GM12878 (cell line): ENCODE results near the gene COL6A3. TPM values are rescaled to one million over a fixed set of nuclear protein-coding genes. Genes with fewer than 3 reads are reported as not detected.

Experiments
- ATAC-seq: fragments of 200-7000 bp; cut with Tn5 transposase; 3 replicates; pipeline ENCODE4 v1.9.1; 2020; ENCODE audit warnings: mild to moderate bottlenecking, moderate library complexity
- BruUV-seq: library from RNA; stranded (reverse); fragments of 400-500 nt; replicated peaks from 2 replicates; lab custom pipeline; 2021; lab: Mats Ljungman, UMichigan
- CTCF ChIA-PET: fragments of 300-600 bp; sonication (Branson Sonifier 250); formaldehyde crosslinking; extraction: SDS; loops from one replicate; lab custom pipeline; 2021; ENCODE audit warnings: inconsistent platforms; lab: Yijun Ruan, JAX
- POLR2A ChIA-PET: fragments of 350-600 bp; formaldehyde crosslinking; extraction: SDS; loops from one replicate; lab custom pipeline; 2021; ENCODE audit warnings: inconsistent platforms; lab: Charles Lee
- RAD21 ChIA-PET: fragments of 300-600 bp; sonication (Branson Sonifier 250); formaldehyde crosslinking; loops from one replicate; lab custom pipeline; 2023; ENCODE audit warnings: antibody characterized with exemption; ENCODE audit not compliant: unreplicated experiment; lab: Charles Lee
- SMC1A ChIA-PET: fragments of 300-600 bp; sonication (Branson Sonifier 250); formaldehyde crosslinking; loops from one replicate; lab custom pipeline; 2023; ENCODE audit not compliant: unreplicated experiment, uncharacterized antibody; lab: Charles Lee
- DNase-seq: peaks from one replicate; pipeline ENCODE4 v3.0.0-alpha.2; 2011; ENCODE audit warnings: low read depth, low spot score
- FAIRE-seq: peaks from 3 replicates; lab custom pipeline; 2011; peaks lifted over from hg19 to GRCh38; lab: Jason Lieb, UNC
- H2AFZ ChIP-seq: 2 replicates; pipeline ENCODE4 v1.6.0; 2011; ENCODE audit warnings: low read depth, low read length, control low read depth; ENCODE audit not compliant: control insufficient read depth
- H3K27ac ChIP-seq: 2 replicates; pipeline ENCODE4 v1.5.1; 2011; ENCODE audit warnings: control low read depth; ENCODE audit not compliant: control insufficient read depth, insufficient read depth
- H3K27me3 ChIP-seq, 2 experiments: replicated peaks in 1 of 2; 2 replicates each; pipeline versions ENCODE4 v1.6.0 to v1.6.1; 2011; ENCODE audit warnings: low read length in 1 of 2; ENCODE audit not compliant: control insufficient read depth in 2 of 2, insufficient read depth in 2 of 2
- H3K36me3 ChIP-seq, 2 experiments: 2 replicates each; pipeline ENCODE4 v1.5.1; 2011; ENCODE audit warnings: low read length in 1 of 2; ENCODE audit not compliant: control insufficient read depth in 2 of 2, insufficient read depth in 2 of 2
- H3K4me1 ChIP-seq: 2 replicates; pipeline ENCODE4 v1.6.1; 2011; ENCODE audit warnings: mild to moderate bottlenecking, low read length, moderate library complexity, mixed read lengths; ENCODE audit not compliant: control insufficient read depth, insufficient read depth
- H3K4me2 ChIP-seq: 2 replicates; pipeline ENCODE4 v1.6.0; 2011; ENCODE audit warnings: control low read depth; ENCODE audit not compliant: control insufficient read depth, insufficient read depth
- H3K4me3 ChIP-seq: fragments of 200-600 bp; sonication (generic); 2 replicates; pipeline ENCODE4 v1.5.1; 2016
- H3K79me2 ChIP-seq: 2 replicates; pipeline ENCODE4 v1.6.0; 2011; ENCODE audit warnings: low read length; ENCODE audit not compliant: control insufficient read depth, insufficient read depth
- H3K9ac ChIP-seq: 2 replicates; pipeline ENCODE4 v1.8.0; 2011; ENCODE audit warnings: low read length, control low read depth, mixed read lengths; ENCODE audit not compliant: control insufficient read depth, insufficient read depth
- H3K9me3 ChIP-seq: replicated peaks from 3 replicates; pipeline ENCODE4 v1.5.1; 2011; ENCODE audit warnings: mild to moderate bottlenecking, low read length; ENCODE audit not compliant: control insufficient read depth, insufficient read depth
- H4K20me1 ChIP-seq: 2 replicates; pipeline ENCODE4 v1.6.0; 2011; ENCODE audit not compliant: control insufficient read depth, insufficient read depth
- CBX5 ChIP-seq: sonication (generic); IDR thresholded peaks from 2 replicates; pipeline ENCODE4 v1.6.1; 2016; ENCODE audit warnings: low read depth, moderate library complexity, mild to moderate bottlenecking, inconsistent platforms
- CHD1 ChIP-seq: IDR thresholded peaks from 2 replicates; pipeline ENCODE4 v1.6.1; 2012; ENCODE audit warnings: low read depth, low read length, improper control_type of control experiment
- CREM ChIP-seq: IDR thresholded peaks from 2 replicates; pipeline ENCODE4 v1.6.1; 2014; ENCODE audit warnings: antibody characterized with exemption, low read depth
- EP300 ChIP-seq, 2 experiments: fragments of 150-350 bp in 1 of 2; IDR thresholded peaks; 2 replicates each; pipeline ENCODE4 v1.6.1; 2011 to 2012; ENCODE audit warnings: low read depth in 2 of 2, low read length in 2 of 2, borderline replicate concordance in 1 of 2, improper control_type of control experiment in 1 of 2, inconsistent platforms in 1 of 2; ENCODE audit not compliant: control insufficient read depth in 1 of 2
- ESRRA ChIP-seq: IDR thresholded peaks from 2 replicates; pipeline ENCODE4 v1.6.1; 2012; ENCODE audit warnings: mild to moderate bottlenecking, low read length, improper control_type of control experiment
- GATAD2B ChIP-seq: fragments of 450-650 bp; conservative IDR thresholded peaks from 2 replicates; pipeline ENCODE4 v1.6.1; 2017; ENCODE audit warnings: low read depth, mild to moderate bottlenecking, moderate library complexity
- KAT2A ChIP-seq: conservative IDR thresholded peaks from 2 replicates; pipeline ENCODE4 v1.6.1; 2011; ENCODE audit warnings: low read depth, low read length; ENCODE audit not compliant: control insufficient read depth
- MAX ChIP-seq: IDR thresholded peaks from 2 replicates; pipeline ENCODE4 v1.6.1; 2012; ENCODE audit warnings: low read depth, low read length, improper control_type of control experiment
- NFXL1 ChIP-seq: fragments of 450-650 bp; IDR thresholded peaks from 2 replicates; pipeline ENCODE4 v1.6.1; 2017; ENCODE audit warnings: antibody characterized with exemption, mild to moderate bottlenecking, borderline replicate concordance
- PAX5 ChIP-seq: IDR thresholded peaks from 2 replicates; pipeline ENCODE4 v1.6.1; 2011; ENCODE audit warnings: low read depth, low read length, borderline replicate concordance
- RB1 ChIP-seq: fragments of 450-650 bp; formaldehyde crosslinking; IDR thresholded peaks from 2 replicates; pipeline ENCODE4 v1.6.1; 2017; ENCODE audit warnings: mild to moderate bottlenecking, borderline replicate concordance
- RBBP5 ChIP-seq: fragments of 200-600 bp; sonication (generic); conservative IDR thresholded peaks from 2 replicates; pipeline ENCODE4 v1.6.1; 2016
- RFX5 ChIP-seq: IDR thresholded peaks from 2 replicates; pipeline ENCODE4 v1.6.1; 2011; ENCODE audit warnings: low read depth, low read length, improper control_type of control experiment
- SMARCA5 ChIP-seq: fragments of 450-650 bp; IDR thresholded peaks from 2 replicates; pipeline ENCODE4 v1.6.1; 2017; ENCODE audit warnings: mild to moderate bottlenecking
- TBL1XR1 ChIP-seq: IDR thresholded peaks from 2 replicates; pipeline ENCODE4 v1.6.1; 2012; ENCODE audit warnings: low read depth, low read length, improper control_type of control experiment
- TCF7 ChIP-seq: IDR thresholded peaks from 2 replicates; pipeline ENCODE4 v1.6.1; 2014; ENCODE audit warnings: antibody characterized with exemption, borderline replicate concordance
- ZNF384 ChIP-seq: IDR thresholded peaks from 2 replicates; pipeline ENCODE4 v1.6.1; 2012; ENCODE audit warnings: low read depth, mild to moderate bottlenecking, low read length, improper control_type of control experiment, borderline replicate concordance
- ZNF622 ChIP-seq: fragments of 450-650 bp; IDR thresholded peaks from 2 replicates; pipeline ENCODE4 v1.6.1; 2017; ENCODE audit warnings: mild to moderate bottlenecking, inconsistent platforms
- WGBS: methylation state at CpG from one replicate; pipeline ENCODE4 v1.1.6; 2016; ENCODE audit warnings: low lambda C conversion rate; ENCODE audit not compliant: insufficient replicate concordance, insufficient coverage; ENCODE audit errors: missing lambda C conversion rate; 5-methylcytosine and 5-hydroxymethylcytosine counted together
- in situ Hi-C: fragments of 300-500 bp; cut with MboI; formaldehyde crosslinking; loops from 9 replicates; pipeline ENCODE4 v1.14.3; 2018; ENCODE audit warnings: mixed read lengths
- intact Hi-C: fragments of 100-400 bp; cut with micrococcal nuclease; formaldehyde crosslinking; loops from one replicate; pipeline ENCODE4 v1.14.2; 2022; ENCODE audit not compliant: unreplicated experiment
- polyA plus RNA-seq, 11 experiments: library from polyadenylated mRNA; depleted of rRNA in 4 of 11; unstranded in 6 of 11; stranded (reverse) in 5 of 11; fragments of >200 nt; fragmentation: Nextera tagmentation in 4 of 11; fragmentation: Illumina TruSeq in 1 of 11; extraction: Ambion mirVana in 4 of 11; extraction: Trizol in 1 of 11; gene quantifications; 1 replicate in 1 of 11; 2 replicates in 10 of 11; pipeline versions ENCODE4 v1.2.1 to v1.2.3, GENCODE V29; 2011 to 2016; ENCODE audit warnings: inconsistent platforms in 2 of 11, missing spikeins in 2 of 11, low read depth in 1 of 11
- total RNA-seq, 4 experiments: library from RNA; depleted of rRNA in 3 of 4; stranded (reverse); fragments of >200 nt in 3 of 4; fragmentation: Illumina TruSeq in 1 of 4; extraction: Trizol in 1 of 4; gene quantifications; 2 replicates each; pipeline versions ENCODE4 v1.2.1 to v1.2.3, GENCODE V29; 2013 to 2021
- TF ChIP-seq, protein P1 (sequence below): fragments of 450-650 bp; IDR thresholded peaks from 2 replicates; pipeline ENCODE4 v1.6.1; 2016; ENCODE audit warnings: mild to moderate bottlenecking

Gene COL6A3
- total and polyA plus RNA-seq, 10 of the 15 experiments (the other 5 are each of a cell fraction or from before 2014, with no cell fraction given) = 0.01 to 0.51 (median 0.09) TPM; not detected in 4

DNA sequence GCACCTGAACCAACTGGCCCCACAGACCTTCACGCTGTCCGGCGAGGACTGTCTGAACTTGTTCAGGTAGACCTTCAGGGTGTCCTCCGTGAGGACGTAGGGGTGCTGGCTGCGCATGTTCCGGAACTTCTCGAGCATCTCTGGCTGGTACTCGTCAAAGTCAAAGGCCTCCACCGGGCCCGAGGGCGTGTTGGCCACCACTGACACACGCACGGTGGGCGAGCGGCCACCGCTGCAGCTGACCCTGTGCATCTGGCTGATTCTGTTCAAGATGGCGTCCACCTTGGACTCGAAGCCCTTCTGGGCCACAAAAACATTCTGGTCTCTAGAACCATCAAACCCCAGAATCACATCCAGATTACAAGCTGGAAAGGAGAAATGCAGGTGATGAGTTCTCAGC lies 48.3 kb downstream of the COL6A3 start:
- Histone ChIP-seq H4K20me1 (no peaks in the 10 kb centered on the region), H3K27ac (no peak overlapping the region), H3K4me2 (no peak overlapping the region), H3K79me2 (no peaks in the 10 kb centered on the region), H3K4me3 (no peak overlapping the region), H2AFZ (no peak overlapping the region), H3K27me3 (peaks cover 3 to 4% of the 10 kb centered on the region in 2 experiments; a peak in 3 of 4 replicates), H3K9me3 (no peaks in the 10 kb centered on the region), H3K9ac (no peak overlapping the region), H3K4me1 (no peaks in the 10 kb centered on the region), H3K36me3 (no peaks in the 10 kb centered on the region)
- DNase-seq (no peak), ATAC-seq (no peak), FAIRE-seq (no peak)
- intact Hi-C loops = no loop called here
- ChIA-PET SMC1A (no interaction called here), RAD21 (no interaction called here), POLR2A (no interaction called here), CTCF (no interaction called here)
- in situ Hi-C loops = no loop called here
- WGBS = 62% methylated on average over 19 of the region's 19 CpGs
- BruUV-seq = no TSS peak
- TF ChIP-seq CREM (no peak), EP300 (IDR thresholded peaks at IDR 0.05; ENCODE audit: borderline replicate concordance in 1 of 2, control insufficient read depth in 1 of 2, low read depth in 2 of 2, low read length in 2 of 2) (no peak), CBX5 (no peak), PAX5 (no peak), ZNF622 (no peak), RBBP5 (no peak), MAX (no peak), CHD1 (no peak), ESRRA (no peak), ZNF384 (no peak), SMARCA5 (no peak), RB1 (no peak), TCF7 (no peak), TBL1XR1 (no peak), RFX5 (no peak), KAT2A (no peak), GATAD2B (no peak), NFXL1 (no peak)
- TF ChIP-seq, protein P1, sequence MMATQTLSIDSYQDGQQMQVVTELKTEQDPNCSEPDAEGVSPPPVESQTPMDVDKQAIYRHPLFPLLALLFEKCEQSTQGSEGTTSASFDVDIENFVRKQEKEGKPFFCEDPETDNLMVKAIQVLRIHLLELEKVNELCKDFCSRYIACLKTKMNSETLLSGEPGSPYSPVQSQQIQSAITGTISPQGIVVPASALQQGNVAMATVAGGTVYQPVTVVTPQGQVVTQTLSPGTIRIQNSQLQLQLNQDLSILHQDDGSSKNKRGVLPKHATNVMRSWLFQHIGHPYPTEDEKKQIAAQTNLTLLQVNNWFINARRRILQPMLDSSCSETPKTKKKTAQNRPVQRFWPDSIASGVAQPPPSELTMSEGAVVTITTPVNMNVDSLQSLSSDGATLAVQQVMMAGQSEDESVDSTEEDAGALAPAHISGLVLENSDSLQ = no peak
